Endothelial cell (in vitro differentiated cells): Measurements from ENCODE around the gene DOCK4. TPM values are rescaled to one million over a fixed set of nuclear protein-coding genes. Genes with fewer than 3 reads are reported as not detected.

Experiments
- DNase-seq: peaks from one replicate; pipeline ENCODE4 v3.0.0; 2021; ENCODE audit warnings: low spot score
- H3K27ac Mint-ChIP-seq: one replicate; pipeline ENCODE4 v1.8.0; 2021; ENCODE audit warnings: mixed read lengths, inconsistent platforms; ENCODE audit not compliant: unreplicated experiment
- H3K27me3 Mint-ChIP-seq: one replicate; pipeline ENCODE4 v1.8.0; 2021; ENCODE audit warnings: mild to moderate bottlenecking, moderate library complexity, mixed read lengths, inconsistent platforms; ENCODE audit not compliant: unreplicated experiment
- H3K36me3 Mint-ChIP-seq: one replicate; pipeline ENCODE4 v1.8.0; 2021; ENCODE audit warnings: mild to moderate bottlenecking, low read depth, mixed read lengths, inconsistent platforms; ENCODE audit not compliant: unreplicated experiment
- H3K4me1 Mint-ChIP-seq: one replicate; pipeline ENCODE4 v1.8.0; 2021; ENCODE audit warnings: mild to moderate bottlenecking, mixed read lengths, inconsistent platforms; ENCODE audit not compliant: unreplicated experiment
- H3K4me3 Mint-ChIP-seq: one replicate; pipeline ENCODE4 v1.8.0; 2021; ENCODE audit warnings: mild to moderate bottlenecking, mixed read lengths, inconsistent platforms; ENCODE audit not compliant: unreplicated experiment
- H3K9me3 Mint-ChIP-seq: one replicate; pipeline ENCODE4 v1.8.0; 2021; ENCODE audit warnings: mixed read lengths, inconsistent platforms; ENCODE audit not compliant: unreplicated experiment
- total RNA-seq: library from RNA; stranded (reverse); fragmentation: NEBNext Ultra II Directional; extraction: Animal tissue kit (Norgen Biotek cat#: 25700); gene quantifications from one replicate; pipeline ENCODE4 v1.2.1, GENCODE V29; 2021; ENCODE audit not compliant: unreplicated experiment
- TF ChIP-seq, protein P1 (sequence below): fragments of 200-600 bp; sonication (generic); IDR thresholded peaks from one replicate; pipeline ENCODE4 v1.5.0; 2021; ENCODE audit warnings: antibody characterized with exemption; ENCODE audit not compliant: unreplicated experiment

Gene DOCK4
- total RNA-seq, 1 donor from 2014 or later, result 99.2 TPM

DNA sequence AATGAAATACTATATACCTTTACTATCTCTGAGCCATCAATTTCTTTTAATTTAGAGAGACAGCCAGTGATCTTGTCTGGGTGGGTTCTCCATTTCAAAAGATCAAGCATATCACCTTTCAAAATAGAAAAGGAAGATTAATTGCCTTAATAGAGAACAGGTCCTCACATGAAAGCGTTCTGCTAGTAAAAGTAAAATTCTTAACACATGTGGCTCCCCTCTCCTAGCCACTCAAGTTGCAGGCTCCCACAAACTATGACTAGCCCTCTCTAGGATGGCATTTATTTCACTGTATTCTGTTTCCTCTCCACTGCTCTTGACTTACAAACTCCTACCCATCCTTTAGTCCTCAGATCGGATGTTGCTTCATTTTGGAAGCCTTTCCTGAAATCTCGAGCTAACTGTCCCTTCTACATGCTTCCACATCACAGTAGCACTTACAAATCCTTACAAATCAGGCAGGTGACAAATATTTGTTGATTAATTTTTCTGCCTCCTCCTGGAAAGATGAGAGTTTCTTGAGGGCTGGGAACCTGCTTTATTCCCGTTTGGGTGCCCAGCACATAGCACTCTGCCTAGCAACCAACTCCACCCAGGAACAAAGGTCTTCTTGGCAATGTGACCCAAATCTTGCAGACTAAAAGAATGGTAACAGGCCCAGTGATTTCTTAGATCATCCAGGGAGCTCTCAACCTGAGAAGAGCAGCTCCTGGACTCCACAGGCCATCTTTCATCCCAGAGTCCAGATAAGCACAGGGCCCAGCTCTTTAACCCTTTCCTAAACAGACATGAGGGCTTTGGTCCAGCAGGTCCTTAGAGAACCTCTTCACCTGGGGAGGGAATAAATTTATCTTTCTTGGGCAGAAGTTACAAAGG is 333.5 kb downstream of the DOCK4 start:
- Mint-ChIP-seq H3K36me3 (peaks cover 36% of the 10 kb centered on the region), H3K4me1 (peaks cover 52% of the 10 kb centered on the region), H3K27ac (peak overlapping the region; percentile 100), H3K4me3 (peak overlapping the region; percentile 38), H3K27me3 (peaks cover 4% of the 10 kb centered on the region), H3K9me3 (no peaks in the 10 kb centered on the region)
- DNase-seq, result no peak
- TF ChIP-seq, protein P1, sequence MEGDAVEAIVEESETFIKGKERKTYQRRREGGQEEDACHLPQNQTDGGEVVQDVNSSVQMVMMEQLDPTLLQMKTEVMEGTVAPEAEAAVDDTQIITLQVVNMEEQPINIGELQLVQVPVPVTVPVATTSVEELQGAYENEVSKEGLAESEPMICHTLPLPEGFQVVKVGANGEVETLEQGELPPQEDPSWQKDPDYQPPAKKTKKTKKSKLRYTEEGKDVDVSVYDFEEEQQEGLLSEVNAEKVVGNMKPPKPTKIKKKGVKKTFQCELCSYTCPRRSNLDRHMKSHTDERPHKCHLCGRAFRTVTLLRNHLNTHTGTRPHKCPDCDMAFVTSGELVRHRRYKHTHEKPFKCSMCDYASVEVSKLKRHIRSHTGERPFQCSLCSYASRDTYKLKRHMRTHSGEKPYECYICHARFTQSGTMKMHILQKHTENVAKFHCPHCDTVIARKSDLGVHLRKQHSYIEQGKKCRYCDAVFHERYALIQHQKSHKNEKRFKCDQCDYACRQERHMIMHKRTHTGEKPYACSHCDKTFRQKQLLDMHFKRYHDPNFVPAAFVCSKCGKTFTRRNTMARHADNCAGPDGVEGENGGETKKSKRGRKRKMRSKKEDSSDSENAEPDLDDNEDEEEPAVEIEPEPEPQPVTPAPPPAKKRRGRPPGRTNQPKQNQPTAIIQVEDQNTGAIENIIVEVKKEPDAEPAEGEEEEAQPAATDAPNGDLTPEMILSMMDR, result no peak

DNA sequence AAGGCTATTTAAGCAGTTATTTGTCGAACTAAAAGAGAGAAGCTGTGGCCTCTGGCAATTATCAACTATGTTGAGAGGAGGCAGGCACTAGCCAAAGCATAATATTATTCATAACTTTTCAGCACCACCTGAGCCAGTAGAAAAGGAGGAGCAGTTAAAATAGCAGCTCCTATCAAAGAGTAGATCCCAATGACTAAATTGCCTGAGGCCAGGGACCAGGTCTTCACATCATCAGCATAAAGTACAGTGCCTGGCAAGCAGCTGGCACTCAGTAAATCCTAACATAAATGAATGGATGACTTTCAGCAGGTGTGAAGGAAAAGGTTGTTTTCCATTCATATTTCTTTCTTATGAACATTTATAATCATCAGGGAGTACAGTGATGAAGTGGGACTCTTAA is 334.9 kb downstream of the DOCK4 start:
- no peak overlapping the region for H3K27ac Mint-ChIP-seq
- peaks cover 4% of the 10 kb centered on the region for H3K27me3 Mint-ChIP-seq
- TF ChIP-seq, protein P1, result no peak
- no peaks in the 10 kb centered on the region for H3K9me3 Mint-ChIP-seq
- DNase-seq, result no peak
- H3K36me3 Mint-ChIP-seq, result peaks cover 41% of the 10 kb centered on the region
- peaks cover 47% of the 10 kb centered on the region for H3K4me1 Mint-ChIP-seq
- no peak overlapping the region for H3K4me3 Mint-ChIP-seq

DNA sequence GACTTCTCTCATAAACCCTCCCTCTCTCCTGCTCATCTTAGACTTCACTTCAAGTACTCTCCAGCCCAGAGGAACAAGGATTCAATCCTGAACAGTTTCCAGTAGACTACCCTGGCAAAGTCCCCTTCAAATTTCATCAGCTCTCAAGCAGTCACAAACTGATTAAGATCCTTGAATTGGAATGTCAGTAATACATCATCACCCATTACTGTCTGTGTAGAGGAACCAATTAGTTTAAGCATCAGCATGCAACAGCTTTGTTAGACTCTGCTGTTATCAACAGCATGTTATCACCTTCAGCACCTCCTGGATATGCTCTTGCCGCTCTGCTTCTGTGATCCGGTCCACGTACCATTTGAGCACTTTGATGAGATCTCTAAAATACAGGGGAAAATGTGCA is 336.9 kb downstream of the DOCK4 start:
- Mint-ChIP-seq H3K27me3 (peaks cover 6% of the 10 kb centered on the region), H3K9me3 (no peaks in the 10 kb centered on the region), H3K4me3 (no peak overlapping the region), H3K27ac (peak overlapping the region; percentile 44), H3K36me3 (peaks cover 58% of the 10 kb centered on the region), H3K4me1 (peaks cover 44% of the 10 kb centered on the region)
- TF ChIP-seq, protein P1, result no peak
- no peak for DNase-seq

DNA sequence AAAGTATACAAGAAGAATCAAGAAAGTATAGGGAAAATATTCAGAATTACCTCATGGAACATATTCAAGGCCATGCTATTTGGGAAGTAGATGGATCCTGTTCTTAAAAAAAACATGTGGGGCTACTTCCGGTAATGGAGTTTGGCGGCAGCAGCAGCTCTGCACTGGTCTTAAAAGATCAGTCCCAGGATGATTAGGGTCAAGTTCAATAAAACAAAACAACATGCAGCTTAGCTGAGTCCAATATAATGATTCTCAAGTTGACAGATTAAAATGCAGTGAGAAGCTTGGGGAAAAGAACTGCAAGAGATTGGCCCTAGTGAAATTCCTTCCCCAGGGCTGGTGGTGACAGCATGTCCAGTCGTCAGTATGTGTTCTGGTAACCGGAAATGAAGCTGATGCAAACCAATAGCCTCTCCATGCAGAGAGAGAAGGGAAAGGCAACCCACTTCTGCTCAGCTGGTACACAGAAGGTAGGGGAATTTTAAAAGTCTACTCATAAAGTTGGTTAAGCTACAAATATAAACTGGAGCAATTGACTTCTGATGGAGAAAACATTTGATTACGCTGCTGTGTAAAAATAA is 338.8 kb downstream of the DOCK4 start:
- Mint-ChIP-seq H3K27ac (peak overlapping the region; percentile 26), H3K4me1 (peaks cover 27% of the 10 kb centered on the region), H3K27me3 (peaks cover 5% of the 10 kb centered on the region), H3K4me3 (no peak overlapping the region), H3K36me3 (peaks cover 57% of the 10 kb centered on the region), H3K9me3 (no peaks in the 10 kb centered on the region)
- TF ChIP-seq, protein P1, result no peak
- DNase-seq, result no peak

DNA sequence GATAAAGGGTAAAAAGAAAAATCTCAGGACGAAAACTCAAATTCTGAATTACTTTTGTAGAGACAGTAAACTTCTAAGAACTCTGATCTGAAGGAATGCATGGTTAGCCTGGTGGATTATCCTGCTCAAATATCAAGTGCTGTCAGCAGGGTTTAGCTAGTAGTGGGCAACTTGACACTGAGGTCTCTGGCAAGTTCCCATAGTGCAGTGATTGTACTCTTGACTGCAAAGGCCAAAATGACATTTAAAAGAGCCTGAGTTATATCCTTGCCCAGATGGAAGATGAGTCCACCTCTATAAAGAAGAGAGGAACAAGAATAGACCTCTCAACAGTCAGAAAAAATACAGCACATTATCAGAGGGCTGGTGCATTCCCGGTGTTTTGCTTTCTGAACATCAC is 339.4 kb downstream of the DOCK4 start:
- peaks cover 22% of the 10 kb centered on the region for H3K4me1 Mint-ChIP-seq
- peaks cover 5% of the 10 kb centered on the region for H3K27me3 Mint-ChIP-seq
- no peaks in the 10 kb centered on the region for H3K9me3 Mint-ChIP-seq
- H3K4me3 Mint-ChIP-seq, result no peak overlapping the region
- no peak for DNase-seq
- TF ChIP-seq, protein P1, result no peak
- peaks cover 57% of the 10 kb centered on the region for H3K36me3 Mint-ChIP-seq
- no peak overlapping the region for H3K27ac Mint-ChIP-seq
